Esophagus squamous epithelium (tissue), 5 donors: ENCODE measurements around the gene INAFM1. TPM values are rescaled to one million over a fixed set of nuclear protein-coding genes. Genes with fewer than 3 reads are reported as not detected.
"Not testable (repeated sequence)": the region's sequence is repeated elsewhere in the genome, so short reads cannot be mapped to it uniquely, and the experiment has no call there.

Experiments
- DNase-seq: peaks from one replicate; lab custom pipeline; 2025; lab: John Stamatoyannopoulos, UW
- H3K27ac ChIP-seq, 4 donors: fragments of 200-600 bp; sonication (generic); one replicate each; pipeline ENCODE4 v1.5.1; 2016 to 2019; ENCODE audit warnings: mild to moderate bottlenecking in 1 of 4
- H3K27me3 ChIP-seq, 4 donors: fragments of 200-600 bp; sonication (generic); 1 replicate in 3 of 4; 2 replicates in 1 of 4; pipeline versions ENCODE4 v1.5.1 to v1.6.0; 2017 to 2021; ENCODE audit warnings: antibody characterized with exemption in 1 of 4
- H3K36me3 ChIP-seq, 3 donors: fragments of 200-600 bp; sonication (generic); one replicate each; pipeline ENCODE4 v1.5.1; 2016 to 2019
- H3K4me1 ChIP-seq, 3 donors: fragments of 200-600 bp; sonication (generic); one replicate each; pipeline ENCODE4 v1.5.1; 2017 to 2019
- H3K4me3 ChIP-seq, 4 donors: fragments of 200-600 bp; sonication (generic); 1 replicate in 3 of 4; 2 replicates in 1 of 4; pipeline ENCODE4 v1.5.1; 2016 to 2019; ENCODE audit warnings: mild to moderate bottlenecking in 2 of 4, moderate library complexity in 1 of 4
- H3K9me3 ChIP-seq, 3 donors: fragments of 200-600 bp; sonication (generic); one replicate each; pipeline ENCODE4 v1.5.1; 2016 to 2019
- POLR2A ChIP-seq, 4 donors: fragments of 450-650 bp; IDR thresholded peaks; one replicate each; pipeline ENCODE4 v1.6.1; 2017; ENCODE audit warnings: antibody characterized with exemption in 4 of 4, mild to moderate bottlenecking in 4 of 4, moderate library complexity in 3 of 4
- WGBS, 2 donors: methylation state at CpG; one replicate each; pipeline ENCODE4 v1.1.5; 2018; 5-methylcytosine and 5-hydroxymethylcytosine counted together
- intact Hi-C: fragments of 100-400 bp; cut with DNase I; formaldehyde crosslinking; loops from one replicate; pipeline ENCODE4 v1.15.0; 2022
- total RNA-seq, 4 donors: library from RNA; depleted of rRNA; stranded (reverse); fragments of >200 nt; gene quantifications; one replicate each; pipeline ENCODE4 v1.1.0, GENCODE V29; 2016
- TF ChIP-seq, protein P1 (sequence below), 6 experiments: fragments of 450-650 bp in 4 of 6; fragments of 200-600 bp in 2 of 6; sonication (generic) in 2 of 6; IDR thresholded peaks; one replicate each; pipeline ENCODE4 v1.5.1; 2016 to 2019; ENCODE audit warnings: antibody characterized with exemption in 6 of 6, mild to moderate bottlenecking in 4 of 6, moderate library complexity in 4 of 6
- donor health status: DM: yes; HTN: yes; CAD: no.

The INAFM1 gene
- total RNA-seq, 4 donors from 2014 or later = 1.4 to 8.2 (median 3.5) TPM

DNA sequence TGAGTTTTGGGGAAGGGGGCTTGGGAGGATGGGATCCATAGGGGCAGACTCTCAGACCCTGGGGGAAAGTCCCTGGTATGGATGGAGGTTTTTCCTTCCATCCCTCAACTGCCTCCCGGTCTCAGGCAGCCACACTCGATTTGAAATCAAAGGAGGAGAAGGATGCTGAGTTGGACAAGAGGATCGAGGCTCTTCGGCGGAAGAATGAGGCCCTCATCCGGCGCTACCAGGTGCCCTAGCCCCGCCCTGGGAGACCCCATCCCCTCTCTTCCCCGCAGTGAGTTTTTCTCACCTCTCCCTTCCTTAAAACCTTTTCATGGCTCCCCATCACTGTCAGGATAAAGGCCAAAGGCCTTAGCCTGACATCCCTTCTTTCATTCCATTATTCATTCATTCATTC lies 16.3 kb upstream of the INAFM1 start:
- H3K27ac ChIP-seq = peak overlapping the region in 2 of 4 donors; percentile 96 to 97
- DNase-seq = no peak
- peak overlapping the region in 2 of 4 donors; percentile 63 to 76 for H3K4me3 ChIP-seq
- WGBS, 2 donors = 90 to 91% methylated on average over 9 of the region's 9 CpGs
- H3K27me3 ChIP-seq = no peaks in the 10 kb centered on the region
- TF ChIP-seq, protein P1, sequence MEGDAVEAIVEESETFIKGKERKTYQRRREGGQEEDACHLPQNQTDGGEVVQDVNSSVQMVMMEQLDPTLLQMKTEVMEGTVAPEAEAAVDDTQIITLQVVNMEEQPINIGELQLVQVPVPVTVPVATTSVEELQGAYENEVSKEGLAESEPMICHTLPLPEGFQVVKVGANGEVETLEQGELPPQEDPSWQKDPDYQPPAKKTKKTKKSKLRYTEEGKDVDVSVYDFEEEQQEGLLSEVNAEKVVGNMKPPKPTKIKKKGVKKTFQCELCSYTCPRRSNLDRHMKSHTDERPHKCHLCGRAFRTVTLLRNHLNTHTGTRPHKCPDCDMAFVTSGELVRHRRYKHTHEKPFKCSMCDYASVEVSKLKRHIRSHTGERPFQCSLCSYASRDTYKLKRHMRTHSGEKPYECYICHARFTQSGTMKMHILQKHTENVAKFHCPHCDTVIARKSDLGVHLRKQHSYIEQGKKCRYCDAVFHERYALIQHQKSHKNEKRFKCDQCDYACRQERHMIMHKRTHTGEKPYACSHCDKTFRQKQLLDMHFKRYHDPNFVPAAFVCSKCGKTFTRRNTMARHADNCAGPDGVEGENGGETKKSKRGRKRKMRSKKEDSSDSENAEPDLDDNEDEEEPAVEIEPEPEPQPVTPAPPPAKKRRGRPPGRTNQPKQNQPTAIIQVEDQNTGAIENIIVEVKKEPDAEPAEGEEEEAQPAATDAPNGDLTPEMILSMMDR (IDR thresholded peaks at IDR 0.05) = no peak
- no peak for TF ChIP-seq POLR2A (IDR thresholded peaks at IDR 0.05)
- intact Hi-C loops = no loop called here
- H3K36me3 ChIP-seq = peaks cover 9 to 54% (median 28%) of the 10 kb centered on the region in 3 donors
- no peaks in the 10 kb centered on the region for H3K9me3 ChIP-seq
- H3K4me1 ChIP-seq = peaks cover 17 to 57% (median 20%) of the 10 kb centered on the region in 3 donors

DNA sequence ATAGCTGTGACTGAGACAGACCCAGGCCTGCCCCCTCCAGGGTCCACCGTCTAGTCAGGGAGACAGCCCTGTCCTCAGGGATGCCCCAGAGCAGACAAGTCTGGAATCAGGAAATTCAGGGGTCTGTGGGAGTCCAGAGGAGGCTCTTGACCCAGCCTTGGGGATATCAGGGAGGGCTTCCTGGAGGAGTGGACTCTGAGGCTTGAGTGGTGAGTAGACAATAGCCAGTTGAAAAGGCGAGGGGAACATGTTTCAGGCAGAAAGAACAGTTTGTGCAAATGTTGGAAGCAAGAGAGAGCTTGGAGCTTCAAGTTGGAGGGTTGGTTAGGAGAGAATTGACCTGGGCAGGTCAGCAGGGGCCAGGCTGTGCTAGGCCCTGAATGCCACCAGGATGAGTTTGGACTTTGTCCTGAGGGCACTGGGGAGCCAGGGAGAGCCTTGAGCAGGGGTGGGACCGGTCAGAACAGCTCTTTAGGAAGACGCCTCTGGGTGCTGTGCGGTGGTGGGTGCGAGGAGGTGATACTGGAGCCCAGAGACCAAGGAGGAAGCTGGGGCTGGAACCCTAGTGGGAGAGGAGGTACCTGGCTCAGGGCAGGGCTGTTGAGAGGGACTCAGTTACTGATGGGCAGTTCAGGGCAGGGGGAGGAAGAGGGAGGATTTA lies 15.7 kb upstream of the INAFM1 start:
- TF ChIP-seq POLR2A (IDR thresholded peaks at IDR 0.05) = no peak
- TF ChIP-seq, protein P1 (IDR thresholded peaks at IDR 0.05) = no peak
- intact Hi-C loops = no loop called here
- Histone ChIP-seq H3K27ac (peak overlapping the region in 2 of 4 donors; percentile 96 to 97), H3K4me1 (peaks cover 13 to 51% (median 16%) of the 10 kb centered on the region in 3 donors), H3K9me3 (no peaks in the 10 kb centered on the region), H3K27me3 (no peaks in the 10 kb centered on the region), H3K36me3 (peaks cover 9 to 60% (median 28%) of the 10 kb centered on the region in 3 donors), H3K4me3 (peak overlapping the region in 1 of 4 donors; percentile 63)
- 92% methylated on average over 6 of the region's 6 CpGs for WGBS, 2 donors
- DNase-seq = no peak

GRCh38 chr19:47260476-47260875 lies 14.2 kb upstream of the INAFM1 start:
- Histone ChIP-seq H3K9me3 (no peaks in the 10 kb centered on the region), H3K27ac (no peak overlapping the region), H3K4me1 (peaks cover 13 to 40% (median 14%) of the 10 kb centered on the region in 3 donors), H3K27me3 (no peaks in the 10 kb centered on the region), H3K4me3 (no peak overlapping the region), H3K36me3 (peaks cover 22 to 74% (median 40%) of the 10 kb centered on the region in 3 donors)
- 92 to 100% methylated on average over 2 of the region's 17 CpGs for WGBS, 2 donors
- DNase-seq = no peak
- TF ChIP-seq POLR2A (IDR thresholded peaks at IDR 0.05) = no peak
- TF ChIP-seq, protein P1 (IDR thresholded peaks at IDR 0.05) = no peak
- intact Hi-C loops = no loop called here

DNA sequence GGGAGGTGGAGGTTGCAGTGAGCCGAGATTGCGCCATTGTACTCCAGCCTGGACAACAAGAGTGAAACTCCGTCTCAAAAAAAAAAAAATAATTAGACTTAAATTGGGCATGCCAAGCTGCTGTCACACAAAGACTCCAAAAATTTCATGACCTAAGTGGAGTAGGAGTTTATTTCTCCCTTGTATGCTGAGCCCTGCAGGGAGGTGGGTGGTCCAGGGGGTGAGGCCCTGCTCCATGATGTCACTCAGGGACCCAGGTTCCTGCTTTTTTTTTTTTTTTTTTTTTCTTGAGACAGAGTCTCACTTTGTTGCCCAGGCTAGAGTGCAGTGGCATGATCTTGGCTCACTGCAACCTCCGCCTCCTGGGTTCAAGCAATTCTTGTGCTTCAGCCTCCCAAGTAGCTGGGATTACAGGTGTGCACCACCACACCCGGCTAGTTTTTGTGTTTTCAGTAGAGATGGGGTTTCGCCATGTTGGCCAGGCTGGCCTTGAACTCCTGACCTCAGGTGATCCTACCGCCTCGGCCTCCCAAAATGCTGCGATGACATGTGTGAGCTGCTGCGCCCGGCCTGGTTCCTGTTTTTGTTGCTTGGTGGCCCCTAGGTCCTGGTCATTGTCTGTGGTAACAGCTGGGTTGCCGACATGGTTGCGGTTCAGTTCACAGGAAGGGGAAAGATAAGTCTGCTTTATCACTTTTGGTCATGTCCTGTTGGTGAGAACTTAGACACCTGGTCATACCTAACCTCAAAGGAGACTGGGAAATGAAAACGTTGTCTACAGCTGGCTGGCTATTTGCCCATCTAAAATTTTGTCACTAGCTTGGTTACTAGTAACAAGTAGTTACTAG lies 12.5 kb upstream of the INAFM1 start:
- H3K27ac ChIP-seq, DNase-seq, H3K9me3 ChIP-seq, H3K4me3 ChIP-seq, H3K27me3 ChIP-seq, intact Hi-C loops: not testable (repeated sequence)
- peaks cover 22 to 91% (median 49%) of the 10 kb centered on the region in 3 donors for H3K36me3 ChIP-seq
- peaks cover 9 to 36% (median 13%) of the 10 kb centered on the region in 3 donors for H3K4me1 ChIP-seq
- WGBS, 2 donors = 79 to 89% methylated on average over 11 to 13 of the region's 14 CpGs

DNA sequence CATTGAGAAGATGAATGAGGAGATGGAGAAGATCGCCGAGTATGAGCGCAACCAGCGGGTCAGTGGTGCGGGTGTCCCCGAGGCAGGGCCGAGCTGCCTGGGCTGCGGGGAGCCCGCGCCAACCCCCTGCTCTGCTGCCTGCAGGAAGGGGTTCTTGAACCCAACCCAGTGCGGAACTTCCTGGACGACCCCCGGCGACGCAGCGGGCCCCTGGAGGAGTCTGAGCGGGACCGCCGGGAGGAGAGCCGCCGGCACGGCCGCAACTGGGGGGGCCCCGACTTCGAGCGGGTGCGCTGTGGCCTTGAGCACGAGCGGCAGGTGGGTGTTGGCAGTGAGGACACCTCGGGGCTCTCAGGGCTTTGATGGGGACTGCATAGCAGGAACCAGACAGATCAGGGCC lies 10.1 kb upstream of the INAFM1 start:
- intact Hi-C loops = no loop called here
- H3K36me3 ChIP-seq = peaks cover 22 to 98% (median 53%) of the 10 kb centered on the region in 3 donors

More for the DNA sequence above, 10.1 kb upstream of the INAFM1 start:
- Histone ChIP-seq H3K4me1 (peaks cover 0 to 19% (median 0%) of the 10 kb centered on the region in 3 donors), H3K27ac (no peak overlapping the region), H3K4me3 (no peak overlapping the region), H3K9me3 (no peaks in the 10 kb centered on the region), H3K27me3 (no peaks in the 10 kb centered on the region)
- DNase-seq = no peak
- TF ChIP-seq, protein P1 (IDR thresholded peaks at IDR 0.05) = no peak
- WGBS, 2 donors = 94 to 97% methylated on average over 9 to 12 of the region's 30 CpGs
